PC-3 (cell line): Measurements from ENCODE around the gene CALM3.

ENCODE experiments used
- CTCF ChIP-seq: fragments of 300-600 bp; sonication (generic); conservative IDR thresholded peaks from 2 replicates; pipeline ENCODE4 v1.5.1; 2017; ENCODE audit warnings: antibody characterized with exemption, low read depth, mild to moderate bottlenecking, low read length
- EZH2 ChIP-seq: fragments of 300-600 bp; sonication (generic); IDR thresholded peaks from one replicate; pipeline ENCODE4 v1.6.1; 2017; ENCODE audit warnings: antibody characterized with exemption, mild to moderate bottlenecking, low read length; ENCODE audit not compliant: unreplicated experiment
- EZH2phosphoT487 ChIP-seq: fragments of 300-600 bp; sonication (generic); IDR thresholded peaks from 2 replicates; pipeline ENCODE4 v1.6.1; 2018; ENCODE audit warnings: mild to moderate bottlenecking, antibody characterized with exemption, low read length, borderline replicate concordance

DNA sequence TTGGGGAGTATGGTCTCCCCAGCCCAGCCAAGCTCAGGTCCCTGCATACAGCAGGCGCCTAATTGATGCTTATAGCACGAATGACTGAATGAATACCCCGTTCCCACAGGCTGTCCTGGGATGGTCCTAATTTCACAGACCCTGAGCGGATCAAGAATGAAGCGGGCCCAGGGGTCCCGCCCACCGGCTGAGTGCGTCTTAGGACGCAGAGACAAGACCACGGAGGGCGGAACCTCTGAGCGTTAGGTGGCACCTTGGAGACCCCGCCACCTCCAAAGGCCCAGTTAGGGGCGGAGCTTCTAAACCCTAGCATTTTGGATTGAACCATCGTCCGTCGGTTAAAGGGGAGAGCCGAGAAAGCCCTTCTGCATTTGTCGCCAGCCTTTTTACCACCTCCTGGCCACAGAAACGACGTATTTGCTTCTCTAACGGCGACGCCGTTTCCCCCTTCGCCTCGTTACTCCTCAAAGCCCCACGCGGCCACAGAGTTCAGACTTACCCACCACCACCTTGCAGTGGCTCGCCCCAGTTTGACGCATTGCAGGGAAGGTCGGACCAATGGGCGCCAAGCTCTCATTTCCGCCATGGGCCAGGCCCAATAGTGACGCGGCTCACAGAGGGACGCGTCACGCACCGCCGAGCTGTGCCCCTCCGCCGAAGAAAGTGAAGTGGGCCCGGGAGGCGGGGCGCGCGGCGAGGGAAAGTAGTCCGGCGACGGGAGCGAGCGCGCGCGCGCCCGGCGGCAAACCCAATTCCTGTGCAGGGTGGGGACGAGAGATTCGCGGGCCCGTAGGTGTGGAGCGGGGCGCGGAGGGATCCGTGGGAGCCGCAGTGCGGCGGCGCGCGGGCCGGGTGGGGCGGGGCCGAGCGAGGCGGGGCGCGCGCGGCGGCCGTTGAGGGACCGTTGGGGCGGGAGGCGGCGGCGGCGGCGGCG, 479 bp upstream of the CALM3 start:
- TF ChIP-seq CTCF = no peak
- no peak for TF ChIP-seq EZH2phosphoT487
- TF ChIP-seq EZH2 = no peak
